ENCODE data around the gene PDE4A.
"Not testable (repeated sequence)": the region's sequence is repeated elsewhere in the genome, so short reads cannot be mapped to it uniquely, and the experiment has no call there.

The PDE4A gene

DNA sequence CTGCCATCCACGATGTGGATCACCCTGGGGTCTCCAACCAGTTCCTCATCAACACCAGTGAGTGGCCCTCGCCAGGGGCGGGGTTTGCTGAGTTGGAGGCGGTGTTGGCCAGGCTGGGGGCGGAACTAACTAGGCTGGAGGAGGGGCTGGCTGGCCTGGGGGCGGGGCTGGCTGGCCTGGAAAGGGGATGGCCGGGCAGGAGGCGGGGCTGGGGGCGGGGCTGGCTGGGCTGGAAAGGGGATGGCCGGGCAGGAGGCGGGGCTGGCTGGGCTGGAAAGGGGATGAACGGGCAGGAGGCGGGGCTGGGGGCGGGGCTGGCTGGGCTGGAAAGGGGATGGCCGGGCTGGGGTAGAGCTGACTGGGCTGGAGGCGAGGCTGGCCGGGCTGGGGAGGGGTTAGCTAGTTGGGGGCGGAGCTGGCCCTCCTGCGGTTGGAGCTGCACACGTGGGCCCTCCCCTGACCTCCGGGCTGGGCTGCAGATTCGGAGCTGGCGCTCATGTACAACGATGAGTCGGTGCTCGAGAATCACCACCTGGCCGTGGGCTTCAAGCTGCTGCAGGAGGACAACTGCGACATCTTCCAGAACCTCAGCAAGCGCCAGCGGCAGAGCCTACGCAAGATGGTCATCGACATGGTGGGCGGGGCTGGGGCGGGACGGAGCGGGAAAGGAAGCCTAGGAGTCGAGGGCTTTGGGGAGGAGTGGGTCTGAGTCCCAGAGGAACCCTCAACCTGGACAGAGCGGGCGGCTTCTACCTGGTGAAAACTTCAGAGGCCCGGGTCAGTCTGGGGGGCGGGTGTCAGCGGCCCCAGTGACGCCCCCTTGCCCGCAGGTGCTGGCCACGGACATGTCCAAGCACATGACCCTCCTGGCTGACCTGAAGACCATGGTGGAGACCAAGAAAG is 41.0 kb downstream of the PDE4A start:
- H3K4me1 ChIP-seq (ENCODE audit: control insufficient read depth, insufficient read depth, low read length) = no peaks in the 10 kb centered on the region
- H3K36me3 ChIP-seq (ENCODE audit: control insufficient read depth, insufficient read depth, low read length) = no peaks in the 10 kb centered on the region
- H3K9me3 ChIP-seq (ENCODE audit: control insufficient read depth, low read length) = no peaks in the 10 kb centered on the region
- no peak overlapping the region for H3K9ac ChIP-seq (ENCODE audit: low read length)
- no peaks in the 10 kb centered on the region for H3K27me3 ChIP-seq (ENCODE audit: control insufficient read depth, insufficient read depth, low read length)
- no peak overlapping the region for H3K4me3 ChIP-seq (ENCODE audit: low read length)

DNA sequence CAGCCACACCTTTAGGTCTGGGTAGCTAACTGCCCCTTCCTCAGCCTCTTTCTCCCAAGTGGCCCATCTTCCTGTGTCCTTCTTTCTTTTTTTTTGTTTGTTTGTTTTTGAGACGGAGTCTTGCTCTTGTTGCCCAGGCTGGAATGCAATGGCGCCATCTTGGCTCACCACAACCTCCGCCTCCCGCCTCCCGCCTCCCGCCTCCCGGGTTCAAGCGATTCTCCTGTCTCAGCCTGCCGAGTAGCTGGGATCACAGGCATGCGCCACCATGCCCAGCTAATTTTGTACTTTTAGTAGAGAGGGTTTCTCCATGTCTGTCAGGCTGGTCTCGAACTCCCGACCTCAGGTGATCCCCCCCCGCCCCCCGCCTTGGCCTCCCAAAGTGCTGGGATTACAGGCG is 41.7 kb downstream of the PDE4A start:
- not testable (repeated sequence) for H3K27me3 ChIP-seq (ENCODE audit: control insufficient read depth, insufficient read depth, low read length); H3K4me1 ChIP-seq (ENCODE audit: control insufficient read depth, insufficient read depth, low read length); H3K4me3 ChIP-seq (ENCODE audit: low read length); H3K9ac ChIP-seq (ENCODE audit: low read length); H3K36me3 ChIP-seq (ENCODE audit: control insufficient read depth, insufficient read depth, low read length); H3K9me3 ChIP-seq (ENCODE audit: control insufficient read depth, low read length)

DNA sequence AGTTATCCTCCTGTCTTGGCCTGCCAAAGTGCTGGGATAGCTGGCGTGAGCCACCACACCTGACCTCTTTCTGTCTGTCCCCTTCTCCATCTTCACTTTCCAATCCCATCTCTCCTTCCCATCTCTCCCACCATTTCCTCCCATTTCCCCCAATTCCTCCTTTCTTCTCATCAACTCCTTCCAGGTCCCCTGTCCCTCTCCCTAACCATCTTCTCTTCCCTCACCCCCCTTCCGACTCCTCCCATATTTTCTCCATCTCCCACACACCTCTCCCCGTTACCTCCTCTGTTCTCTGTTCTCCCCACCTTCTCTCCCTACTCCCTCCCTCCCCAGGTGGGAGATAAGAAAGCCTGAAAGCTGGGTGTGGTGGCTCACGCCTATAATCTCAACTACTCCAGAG is 42.2 kb downstream of the PDE4A start:
- Histone ChIP-seq H3K9ac (ENCODE audit: low read length) (no peak overlapping the region), H3K9me3 (ENCODE audit: control insufficient read depth, low read length) (no peaks in the 10 kb centered on the region), H3K27me3 (ENCODE audit: control insufficient read depth, insufficient read depth, low read length) (no peaks in the 10 kb centered on the region), H3K4me1 (ENCODE audit: control insufficient read depth, insufficient read depth, low read length) (no peaks in the 10 kb centered on the region), H3K4me3 (ENCODE audit: low read length) (no peak overlapping the region), H3K36me3 (ENCODE audit: control insufficient read depth, insufficient read depth, low read length) (no peaks in the 10 kb centered on the region)

DNA sequence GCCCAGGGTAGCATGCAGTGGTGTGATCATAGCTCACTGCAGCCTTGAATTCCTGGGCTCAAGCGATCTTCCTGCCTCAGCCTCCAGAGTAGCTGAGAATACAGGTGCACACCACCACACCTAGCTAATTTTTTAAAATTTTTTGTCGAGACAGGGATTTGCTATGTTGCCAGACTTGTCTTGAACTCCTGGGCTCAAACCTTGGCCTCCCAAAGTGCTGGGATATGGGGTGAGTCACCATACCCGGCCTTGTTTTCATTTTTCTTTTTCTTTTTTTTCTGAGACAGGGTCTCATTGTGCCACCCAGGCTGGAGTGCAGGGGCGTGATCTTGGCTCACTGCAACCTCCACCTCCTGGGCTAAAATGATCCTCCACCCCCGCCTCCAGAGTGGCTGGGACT is 44.1 kb downstream of the PDE4A start:
- Histone ChIP-seq H3K36me3 (ENCODE audit: control insufficient read depth, insufficient read depth, low read length) (no peaks in the 10 kb centered on the region), H3K4me3 (ENCODE audit: low read length) (no peak overlapping the region)

DNA sequence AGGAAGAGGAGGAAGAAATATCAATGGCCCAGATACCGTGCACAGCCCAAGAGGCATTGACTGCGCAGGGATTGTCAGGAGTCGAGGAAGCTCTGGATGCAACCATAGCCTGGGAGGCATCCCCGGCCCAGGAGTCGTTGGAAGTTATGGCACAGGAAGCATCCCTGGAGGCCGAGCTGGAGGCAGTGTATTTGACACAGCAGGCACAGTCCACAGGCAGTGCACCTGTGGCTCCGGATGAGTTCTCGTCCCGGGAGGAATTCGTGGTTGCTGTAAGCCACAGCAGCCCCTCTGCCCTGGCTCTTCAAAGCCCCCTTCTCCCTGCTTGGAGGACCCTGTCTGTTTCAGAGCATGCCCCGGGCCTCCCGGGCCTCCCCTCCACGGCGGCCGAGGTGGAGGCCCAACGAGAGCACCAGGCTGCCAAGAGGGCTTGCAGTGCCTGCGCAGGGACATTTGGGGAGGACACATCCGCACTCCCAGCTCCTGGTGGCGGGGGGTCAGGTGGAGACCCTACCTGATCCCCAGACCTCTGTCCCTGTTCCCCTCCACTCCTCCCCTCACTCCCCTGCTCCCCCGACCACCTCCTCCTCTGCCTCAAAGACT is 46.9 kb downstream of the PDE4A start:
- no peaks in the 10 kb centered on the region for H3K27me3 ChIP-seq (ENCODE audit: control insufficient read depth, insufficient read depth, low read length)
- no peak overlapping the region for H3K9ac ChIP-seq (ENCODE audit: low read length)
- H3K4me3 ChIP-seq (ENCODE audit: low read length) = no peak overlapping the region
- no peaks in the 10 kb centered on the region for H3K4me1 ChIP-seq (ENCODE audit: control insufficient read depth, insufficient read depth, low read length)
- H3K36me3 ChIP-seq (ENCODE audit: control insufficient read depth, insufficient read depth, low read length) = no peaks in the 10 kb centered on the region
- H3K9me3 ChIP-seq (ENCODE audit: control insufficient read depth, low read length) = no peaks in the 10 kb centered on the region

More for the DNA sequence above, 44.1 kb downstream of the PDE4A start:
- H3K9ac ChIP-seq (ENCODE audit: low read length) = no peak overlapping the region
- no peaks in the 10 kb centered on the region for H3K4me1 ChIP-seq (ENCODE audit: control insufficient read depth, insufficient read depth, low read length)
- H3K27me3 ChIP-seq (ENCODE audit: control insufficient read depth, insufficient read depth, low read length) = no peaks in the 10 kb centered on the region
- no peaks in the 10 kb centered on the region for H3K9me3 ChIP-seq (ENCODE audit: control insufficient read depth, low read length)

DNA sequence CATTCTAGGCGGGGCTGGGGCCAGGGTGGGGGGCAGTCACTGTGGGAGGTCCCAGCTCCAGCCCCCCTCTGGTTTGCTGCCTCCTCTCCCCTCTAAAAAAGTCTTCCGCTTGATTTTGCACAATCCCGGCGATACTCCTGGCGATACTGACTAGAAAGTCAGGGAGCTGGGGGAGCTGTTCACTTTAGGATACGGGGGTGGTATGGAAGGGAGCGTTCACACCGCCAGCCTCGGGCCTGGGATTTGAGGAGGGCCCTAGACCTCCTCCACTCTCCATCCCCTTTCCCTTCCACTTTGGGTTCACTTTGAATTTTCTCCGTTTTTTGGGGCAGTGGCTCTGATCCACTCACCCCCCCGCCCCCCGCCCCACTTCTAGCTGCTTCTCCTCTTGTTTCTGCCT is 47.8 kb downstream of the PDE4A start:
- no peak overlapping the region for H3K9ac ChIP-seq (ENCODE audit: low read length)
- no peaks in the 10 kb centered on the region for H3K4me1 ChIP-seq (ENCODE audit: control insufficient read depth, insufficient read depth, low read length)
- H3K27me3 ChIP-seq (ENCODE audit: control insufficient read depth, insufficient read depth, low read length) = no peaks in the 10 kb centered on the region
- no peak overlapping the region for H3K4me3 ChIP-seq (ENCODE audit: low read length)
- no peaks in the 10 kb centered on the region for H3K9me3 ChIP-seq (ENCODE audit: control insufficient read depth, low read length)
- no peaks in the 10 kb centered on the region for H3K36me3 ChIP-seq (ENCODE audit: control insufficient read depth, insufficient read depth, low read length)

DNA sequence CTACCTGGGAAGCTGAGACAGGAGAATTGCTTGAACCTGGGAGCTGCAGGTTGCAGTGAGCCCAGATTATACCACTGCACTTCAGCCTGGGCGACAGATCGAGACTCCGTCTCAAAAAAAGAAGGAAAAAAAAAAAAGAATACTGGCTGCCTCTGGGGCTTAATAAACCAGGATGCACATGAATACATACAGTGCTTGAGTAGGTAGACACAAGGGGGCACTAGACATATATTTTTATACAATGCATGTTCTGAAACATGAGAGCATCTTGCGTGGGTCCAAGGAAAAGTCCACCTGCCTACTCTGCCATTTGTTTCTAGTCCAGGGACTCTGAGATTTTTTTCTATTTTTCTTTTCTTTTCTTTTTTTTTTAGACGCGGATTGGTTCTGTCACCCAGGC is 51.6 kb downstream of the PDE4A start:
- Histone ChIP-seq H3K27me3 (ENCODE audit: control insufficient read depth, insufficient read depth, low read length) (no peaks in the 10 kb centered on the region), H3K4me3 (ENCODE audit: low read length) (no peak overlapping the region), H3K36me3 (ENCODE audit: control insufficient read depth, insufficient read depth, low read length) (no peaks in the 10 kb centered on the region), H3K9ac (ENCODE audit: low read length) (no peak overlapping the region), H3K9me3 (ENCODE audit: control insufficient read depth, low read length) (no peaks in the 10 kb centered on the region), H3K4me1 (ENCODE audit: control insufficient read depth, insufficient read depth, low read length) (no peaks in the 10 kb centered on the region)

DNA sequence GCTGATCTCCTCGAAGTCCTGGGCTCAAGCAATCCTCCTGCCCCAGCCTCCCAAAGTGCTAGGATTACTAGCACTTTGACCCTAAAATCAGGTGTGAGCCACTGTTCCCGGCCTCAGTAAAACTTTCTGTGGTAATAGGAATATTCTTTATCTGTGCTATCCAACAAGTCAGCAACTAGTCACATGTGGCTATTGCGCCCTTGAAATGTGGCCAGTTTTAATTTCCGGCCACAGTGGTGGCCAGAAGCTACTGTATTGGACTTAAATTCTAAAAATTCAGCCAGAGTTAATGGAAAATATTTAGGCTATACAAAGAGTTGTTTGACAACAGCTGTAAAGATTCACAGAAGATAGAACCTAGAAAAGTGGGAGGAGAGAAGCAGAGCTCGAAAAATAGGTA is 52.9 kb downstream of the PDE4A start:
- Histone ChIP-seq H3K9ac (ENCODE audit: low read length) (no peak overlapping the region), H3K36me3 (ENCODE audit: control insufficient read depth, insufficient read depth, low read length) (no peaks in the 10 kb centered on the region)

DNA sequence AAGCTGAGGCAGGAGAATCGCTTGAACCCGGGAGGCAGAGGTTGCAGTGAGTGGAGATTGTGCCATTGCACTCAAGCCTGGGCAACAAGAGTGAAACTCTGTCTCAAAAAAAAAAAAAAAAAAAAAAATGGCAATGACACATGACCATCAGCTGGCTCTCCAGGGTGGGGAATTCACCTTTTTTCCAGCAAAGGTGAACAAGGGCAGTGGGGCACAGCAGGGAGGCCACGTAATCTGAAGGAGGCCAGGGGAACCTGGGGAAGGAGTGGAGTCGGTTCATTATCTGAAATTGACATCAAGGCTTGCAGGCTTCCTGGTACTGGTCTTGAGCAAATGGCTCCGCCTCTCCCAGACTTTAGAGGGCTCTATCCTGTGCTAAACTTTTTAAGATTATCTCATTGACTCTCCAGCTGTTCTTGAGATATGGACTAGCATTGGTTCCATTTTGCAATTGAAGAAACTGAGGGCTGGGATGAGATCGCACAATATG is 54.7 kb downstream of the PDE4A start:
- H3K9me3 ChIP-seq (ENCODE audit: control insufficient read depth, low read length) = no peaks in the 10 kb centered on the region

More for the DNA sequence above, 52.9 kb downstream of the PDE4A start:
- no peaks in the 10 kb centered on the region for H3K9me3 ChIP-seq (ENCODE audit: control insufficient read depth, low read length)
- no peak overlapping the region for H3K4me3 ChIP-seq (ENCODE audit: low read length)
- no peaks in the 10 kb centered on the region for H3K4me1 ChIP-seq (ENCODE audit: control insufficient read depth, insufficient read depth, low read length)
- no peaks in the 10 kb centered on the region for H3K27me3 ChIP-seq (ENCODE audit: control insufficient read depth, insufficient read depth, low read length)

DNA sequence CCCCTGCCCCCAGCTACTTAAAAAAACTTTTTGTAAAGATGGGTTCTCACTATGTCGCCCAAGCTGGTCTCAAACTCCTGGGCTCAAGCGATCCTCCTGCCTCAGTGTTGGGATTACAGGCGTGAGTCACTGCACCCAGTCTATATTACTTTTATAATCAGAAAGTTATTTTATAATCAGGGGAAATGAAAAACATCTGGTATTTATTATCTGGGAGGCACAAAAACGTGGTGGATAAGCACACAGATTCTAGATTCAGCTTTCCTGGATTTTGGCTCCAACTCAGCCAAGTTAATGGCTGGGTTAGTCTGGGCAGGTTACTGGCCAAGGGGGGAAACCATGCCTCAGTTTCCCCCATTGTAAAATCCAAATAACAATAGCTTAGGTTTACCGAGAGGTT is 58.1 kb downstream of the PDE4A start:
- no peak overlapping the region for H3K4me3 ChIP-seq (ENCODE audit: low read length)
- no peak overlapping the region for H3K9ac ChIP-seq (ENCODE audit: low read length)
- peaks cover 7% of the 10 kb centered on the region for H3K4me1 ChIP-seq (ENCODE audit: control insufficient read depth, insufficient read depth, low read length)
- H3K36me3 ChIP-seq (ENCODE audit: control insufficient read depth, insufficient read depth, low read length) = no peaks in the 10 kb centered on the region
- no peaks in the 10 kb centered on the region for H3K27me3 ChIP-seq (ENCODE audit: control insufficient read depth, insufficient read depth, low read length)
- H3K9me3 ChIP-seq (ENCODE audit: control insufficient read depth, low read length) = no peaks in the 10 kb centered on the region

More for the DNA sequence above, 54.7 kb downstream of the PDE4A start:
- no peaks in the 10 kb centered on the region for H3K36me3 ChIP-seq (ENCODE audit: control insufficient read depth, insufficient read depth, low read length)
- H3K4me1 ChIP-seq (ENCODE audit: control insufficient read depth, insufficient read depth, low read length) = peaks cover 7% of the 10 kb centered on the region
- H3K4me3 ChIP-seq (ENCODE audit: low read length) = no peak overlapping the region
- H3K27me3 ChIP-seq (ENCODE audit: control insufficient read depth, insufficient read depth, low read length) = no peaks in the 10 kb centered on the region
- H3K9ac ChIP-seq (ENCODE audit: low read length) = no peak overlapping the region

DNA sequence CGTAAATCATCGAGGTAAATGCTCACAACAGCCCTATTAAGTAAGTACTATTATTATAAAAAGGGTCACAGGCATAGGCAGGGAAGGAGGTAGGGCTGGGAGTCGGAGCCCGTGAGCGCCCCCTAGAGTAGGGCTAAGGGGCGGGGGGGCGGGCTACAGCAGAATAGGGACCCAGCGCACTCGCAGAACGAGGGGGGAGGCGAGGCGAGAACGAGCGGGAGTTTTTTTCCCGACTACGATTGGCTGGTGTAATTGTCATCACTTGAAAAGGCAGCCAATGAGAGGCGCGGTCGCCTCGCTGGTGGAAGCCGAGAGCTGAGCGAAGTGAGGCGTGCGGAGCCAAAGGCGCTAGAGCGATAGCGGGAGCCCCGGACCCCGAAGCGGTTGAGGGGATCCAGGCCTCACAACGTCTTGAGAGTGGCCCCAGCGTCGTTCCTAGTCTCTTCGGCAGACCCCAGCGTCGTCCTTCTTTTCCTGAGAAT is 58.6 kb downstream of the PDE4A start:
- peak overlapping the region; percentile 47 for H3K9ac ChIP-seq (ENCODE audit: low read length)
- H3K9me3 ChIP-seq (ENCODE audit: control insufficient read depth, low read length) = no peaks in the 10 kb centered on the region
- peaks cover 7% of the 10 kb centered on the region for H3K4me1 ChIP-seq (ENCODE audit: control insufficient read depth, insufficient read depth, low read length)
- H3K4me3 ChIP-seq (ENCODE audit: low read length) = peak overlapping the region; percentile 46
- H3K36me3 ChIP-seq (ENCODE audit: control insufficient read depth, insufficient read depth, low read length) = no peaks in the 10 kb centered on the region
- no peaks in the 10 kb centered on the region for H3K27me3 ChIP-seq (ENCODE audit: control insufficient read depth, insufficient read depth, low read length)

DNA sequence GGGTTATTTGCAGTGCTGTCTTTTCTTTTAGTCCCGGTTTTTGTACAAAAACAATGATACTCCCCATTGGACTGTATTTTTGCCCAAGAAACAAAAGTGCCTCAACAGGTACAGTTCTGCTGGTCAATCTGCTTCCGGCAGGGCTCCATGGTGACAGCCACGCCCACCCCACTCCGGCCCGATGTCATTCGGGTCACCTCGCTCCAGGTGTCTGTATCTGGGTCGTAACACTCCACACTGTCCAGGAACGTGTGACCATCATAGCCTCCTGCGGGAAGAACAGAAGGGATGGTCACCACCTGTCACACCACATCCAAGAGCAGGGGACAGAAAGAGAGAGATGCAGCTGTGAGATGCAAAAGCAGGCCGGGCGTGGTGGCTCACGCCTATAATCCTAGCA is 66.2 kb downstream of the PDE4A start:
- Histone ChIP-seq H3K27me3 (ENCODE audit: control insufficient read depth, insufficient read depth, low read length) (no peaks in the 10 kb centered on the region), H3K9me3 (ENCODE audit: control insufficient read depth, low read length) (no peaks in the 10 kb centered on the region), H3K4me1 (ENCODE audit: control insufficient read depth, insufficient read depth, low read length) (no peaks in the 10 kb centered on the region), H3K9ac (ENCODE audit: low read length) (no peak overlapping the region), H3K4me3 (ENCODE audit: low read length) (no peak overlapping the region), H3K36me3 (ENCODE audit: control insufficient read depth, insufficient read depth, low read length) (peaks cover 11% of the 10 kb centered on the region)

Data from mucosa of stomach (tissue), 1 donor.